SU-DHL-6 (cell line): Measurements from ENCODE around the gene ZNF653.

Experiments used
- H2AFZ ChIP-seq: fragments of 200-600 bp; sonication (generic); 2 replicates; pipeline ENCODE4 v1.6.1; 2014; ENCODE audit warnings: low read depth, mild to moderate bottlenecking, moderate library complexity, mixed read lengths, antibody characterized with exemption, low read length; ENCODE audit not compliant: severe bottlenecking
- H3F3A ChIP-seq: fragments of 200-600 bp; shearing (Covaris generic); 2 replicates; pipeline ENCODE4 v1.6.0; 2016; ENCODE audit warnings: antibody characterized with exemption, mild to moderate bottlenecking; ENCODE audit not compliant: insufficient read depth
- H3K27ac ChIP-seq: fragments of 200-600 bp; sonication (generic); 2 replicates; pipeline ENCODE4 v1.5.1; 2016; ENCODE audit warnings: low read depth, mild to moderate bottlenecking, low read length, moderate library complexity, mixed read lengths
- H3K27me3 ChIP-seq: fragments of 200-600 bp; sonication (generic), shearing (Covaris generic); 2 replicates; pipeline ENCODE4 v1.6.0; 2014; ENCODE audit warnings: mild to moderate bottlenecking, low read length
- H3K36me3 ChIP-seq: fragments of 200-600 bp; sonication (generic); 2 replicates; pipeline ENCODE4 v1.6.1; 2014; ENCODE audit warnings: mild to moderate bottlenecking, low read length, mixed read lengths
- H3K4me2 ChIP-seq: fragments of 300-600, 200-600 bp; shearing (Covaris generic), sonication (generic); 2 replicates; pipeline ENCODE4 v1.6.0; 2014; ENCODE audit warnings: low read length, low read depth, mild to moderate bottlenecking; ENCODE audit not compliant: poor library complexity, severe bottlenecking
- H3K4me3 ChIP-seq: fragments of 200-600 bp; sonication (generic); 2 replicates; pipeline ENCODE4 v1.5.1; 2014; ENCODE audit warnings: antibody characterized with exemption, low read length, mild to moderate bottlenecking, mixed read lengths; ENCODE audit not compliant: insufficient read depth, poor library complexity, severe bottlenecking
- H3K79me2 ChIP-seq: fragments of 200-600 bp; sonication (generic); 2 replicates; pipeline ENCODE4 v1.6.1; 2014; ENCODE audit warnings: mild to moderate bottlenecking, low read length, moderate library complexity; ENCODE audit not compliant: insufficient read depth
- H3K9ac ChIP-seq: fragments of 200-600 bp; sonication (generic); 2 replicates; pipeline ENCODE4 v1.7.0; 2014; ENCODE audit warnings: mild to moderate bottlenecking, low read length
- H3K9me2 ChIP-seq: fragments of 200-600 bp; sonication (generic); replicated peaks from 2 replicates; pipeline ENCODE4 v1.6.1; 2014; ENCODE audit warnings: low read length; ENCODE audit not compliant: insufficient read depth
- H3K9me3 ChIP-seq: fragments of 200-600 bp; sonication (generic); 2 replicates; pipeline ENCODE4 v1.6.1; 2014; ENCODE audit warnings: low read length, mixed read lengths; ENCODE audit not compliant: insufficient read depth
- H4K20me1 ChIP-seq: fragments of 200-600 bp; sonication (generic); 2 replicates; pipeline ENCODE4 v1.6.1; 2014; ENCODE audit warnings: low read depth, mild to moderate bottlenecking, antibody characterized with exemption, low read length, moderate library complexity, mixed read lengths
- CTCF ChIP-seq: fragments of 200-600 bp; sonication (generic); IDR thresholded peaks from one replicate; pipeline ENCODE4 v1.5.1; 2017; ENCODE audit warnings: antibody characterized with exemption, mild to moderate bottlenecking, low read length, moderate library complexity; ENCODE audit not compliant: insufficient read depth, poor library complexity, severe bottlenecking
- EZH2phosphoT487 ChIP-seq: fragments of 200-600 bp; sonication (generic), shearing (Covaris generic); conservative IDR thresholded peaks from 2 replicates; pipeline ENCODE4 v1.6.1; 2018; ENCODE audit warnings: mild to moderate bottlenecking, antibody characterized with exemption, low read length, moderate library complexity, mixed read lengths

Gene ZNF653

GRCh38 chr19:11446271-11446651 is 59.4 kb downstream of the ZNF653 start:
- Histone ChIP-seq H3K9me2 (no peaks in the 10 kb centered on the region), H3K79me2 (no peaks in the 10 kb centered on the region), H4K20me1 (no peaks in the 10 kb centered on the region), H3F3A (no peaks in the 10 kb centered on the region), H3K4me2 (no peak overlapping the region), H3K4me3 (no peak overlapping the region), H3K27me3 (no peaks in the 10 kb centered on the region), H3K36me3 (no peaks in the 10 kb centered on the region), H2AFZ (no peak overlapping the region), H3K9me3 (no peaks in the 10 kb centered on the region), H3K9ac (no peak overlapping the region), H3K27ac (no peak overlapping the region)
- TF ChIP-seq CTCF (no peak), EZH2phosphoT487 (no peak)

GRCh38 chr19:11445141-11445540 is 60.5 kb downstream of the ZNF653 start:
- Histone ChIP-seq H4K20me1 (no peaks in the 10 kb centered on the region), H3F3A (no peaks in the 10 kb centered on the region), H3K36me3 (no peaks in the 10 kb centered on the region), H2AFZ (no peak overlapping the region), H3K9ac (no peak overlapping the region), H3K27me3 (no peaks in the 10 kb centered on the region), H3K9me2 (no peaks in the 10 kb centered on the region), H3K4me3 (no peak overlapping the region), H3K4me2 (no peak overlapping the region), H3K9me3 (no peaks in the 10 kb centered on the region), H3K27ac (no peak overlapping the region), H3K79me2 (no peaks in the 10 kb centered on the region)
- no peak for TF ChIP-seq EZH2phosphoT487
- TF ChIP-seq CTCF: no peak

GRCh38 chr19:11444059-11444458 is 61.6 kb downstream of the ZNF653 start:
- no peak overlapping the region for H2AFZ ChIP-seq
- H3K9me2 ChIP-seq: no peaks in the 10 kb centered on the region
- H3K36me3 ChIP-seq: no peaks in the 10 kb centered on the region
- no peaks in the 10 kb centered on the region for H3F3A ChIP-seq
- H3K9me3 ChIP-seq: no peaks in the 10 kb centered on the region
- H3K4me3 ChIP-seq: no peak overlapping the region
- H3K4me2 ChIP-seq: no peak overlapping the region
- no peak overlapping the region for H3K27ac ChIP-seq
- no peaks in the 10 kb centered on the region for H3K27me3 ChIP-seq
- no peaks in the 10 kb centered on the region for H3K79me2 ChIP-seq
- no peaks in the 10 kb centered on the region for H4K20me1 ChIP-seq
- no peak for TF ChIP-seq EZH2phosphoT487
- TF ChIP-seq CTCF: no peak
- no peak overlapping the region for H3K9ac ChIP-seq

- peak overlapping the region; percentile 11; the same call in 1 of the 2 replicates for H3K9ac ChIP-seq
- H3K4me2 ChIP-seq: no peak overlapping the region
These were observed 67.7 kb downstream of the ZNF653 start for GRCh38 chr19:11437955-11438354.

More at GRCh38 chr19:11437955-11438354, 67.7 kb downstream of the ZNF653 start:
- Histone ChIP-seq H3F3A (no peaks in the 10 kb centered on the region), H3K9me3 (no peaks in the 10 kb centered on the region), H4K20me1 (no peaks in the 10 kb centered on the region), H3K27me3 (no peaks in the 10 kb centered on the region), H3K4me3 (no peak overlapping the region), H3K27ac (no peak overlapping the region), H2AFZ (no peak overlapping the region), H3K79me2 (peaks cover 11% of the 10 kb centered on the region), H3K9me2 (no peaks in the 10 kb centered on the region), H3K36me3 (no peaks in the 10 kb centered on the region)
- TF ChIP-seq CTCF: no peak
- no peak for TF ChIP-seq EZH2phosphoT487
